ENCODE measurements around the gene SPEG.

SPEG gene

GRCh38 chr2:219468410-219469185 is 34.0 kb downstream of the SPEG start:
- no peak overlapping the region for H3K4me3 ChIP-seq (replicated peaks; ENCODE audit: insufficient read depth, low read length)
- TF ChIP-seq POLR2AphosphoS5 (IDR thresholded peaks at IDR 0.05; ENCODE audit: low read depth) = no peak
- no peak for TF ChIP-seq GABPA (IDR thresholded peaks at IDR 0.05; ENCODE audit: low read depth)
- TF ChIP-seq, protein P1, sequence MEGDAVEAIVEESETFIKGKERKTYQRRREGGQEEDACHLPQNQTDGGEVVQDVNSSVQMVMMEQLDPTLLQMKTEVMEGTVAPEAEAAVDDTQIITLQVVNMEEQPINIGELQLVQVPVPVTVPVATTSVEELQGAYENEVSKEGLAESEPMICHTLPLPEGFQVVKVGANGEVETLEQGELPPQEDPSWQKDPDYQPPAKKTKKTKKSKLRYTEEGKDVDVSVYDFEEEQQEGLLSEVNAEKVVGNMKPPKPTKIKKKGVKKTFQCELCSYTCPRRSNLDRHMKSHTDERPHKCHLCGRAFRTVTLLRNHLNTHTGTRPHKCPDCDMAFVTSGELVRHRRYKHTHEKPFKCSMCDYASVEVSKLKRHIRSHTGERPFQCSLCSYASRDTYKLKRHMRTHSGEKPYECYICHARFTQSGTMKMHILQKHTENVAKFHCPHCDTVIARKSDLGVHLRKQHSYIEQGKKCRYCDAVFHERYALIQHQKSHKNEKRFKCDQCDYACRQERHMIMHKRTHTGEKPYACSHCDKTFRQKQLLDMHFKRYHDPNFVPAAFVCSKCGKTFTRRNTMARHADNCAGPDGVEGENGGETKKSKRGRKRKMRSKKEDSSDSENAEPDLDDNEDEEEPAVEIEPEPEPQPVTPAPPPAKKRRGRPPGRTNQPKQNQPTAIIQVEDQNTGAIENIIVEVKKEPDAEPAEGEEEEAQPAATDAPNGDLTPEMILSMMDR (IDR thresholded peaks at IDR 0.05; ENCODE audit: insufficient read depth, low read length) = no peak
- TF ChIP-seq, protein P2, sequence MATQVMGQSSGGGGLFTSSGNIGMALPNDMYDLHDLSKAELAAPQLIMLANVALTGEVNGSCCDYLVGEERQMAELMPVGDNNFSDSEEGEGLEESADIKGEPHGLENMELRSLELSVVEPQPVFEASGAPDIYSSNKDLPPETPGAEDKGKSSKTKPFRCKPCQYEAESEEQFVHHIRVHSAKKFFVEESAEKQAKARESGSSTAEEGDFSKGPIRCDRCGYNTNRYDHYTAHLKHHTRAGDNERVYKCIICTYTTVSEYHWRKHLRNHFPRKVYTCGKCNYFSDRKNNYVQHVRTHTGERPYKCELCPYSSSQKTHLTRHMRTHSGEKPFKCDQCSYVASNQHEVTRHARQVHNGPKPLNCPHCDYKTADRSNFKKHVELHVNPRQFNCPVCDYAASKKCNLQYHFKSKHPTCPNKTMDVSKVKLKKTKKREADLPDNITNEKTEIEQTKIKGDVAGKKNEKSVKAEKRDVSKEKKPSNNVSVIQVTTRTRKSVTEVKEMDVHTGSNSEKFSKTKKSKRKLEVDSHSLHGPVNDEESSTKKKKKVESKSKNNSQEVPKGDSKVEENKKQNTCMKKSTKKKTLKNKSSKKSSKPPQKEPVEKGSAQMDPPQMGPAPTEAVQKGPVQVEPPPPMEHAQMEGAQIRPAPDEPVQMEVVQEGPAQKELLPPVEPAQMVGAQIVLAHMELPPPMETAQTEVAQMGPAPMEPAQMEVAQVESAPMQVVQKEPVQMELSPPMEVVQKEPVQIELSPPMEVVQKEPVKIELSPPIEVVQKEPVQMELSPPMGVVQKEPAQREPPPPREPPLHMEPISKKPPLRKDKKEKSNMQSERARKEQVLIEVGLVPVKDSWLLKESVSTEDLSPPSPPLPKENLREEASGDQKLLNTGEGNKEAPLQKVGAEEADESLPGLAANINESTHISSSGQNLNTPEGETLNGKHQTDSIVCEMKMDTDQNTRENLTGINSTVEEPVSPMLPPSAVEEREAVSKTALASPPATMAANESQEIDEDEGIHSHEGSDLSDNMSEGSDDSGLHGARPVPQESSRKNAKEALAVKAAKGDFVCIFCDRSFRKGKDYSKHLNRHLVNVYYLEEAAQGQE (IDR thresholded peaks at IDR 0.05; ENCODE audit: insufficient replicate concordance, low read depth) = no peak
- no peak for TF ChIP-seq SPI1 (IDR thresholded peaks at IDR 0.05; ENCODE audit: borderline replicate concordance, low read depth)
- H3K27ac ChIP-seq (replicated peaks) = no peak overlapping the region
- no peaks in the 10 kb centered on the region for H3K27me3 ChIP-seq (ENCODE audit: insufficient read depth, poor library complexity, severe bottlenecking)
- no peak for DNase-seq (ENCODE audit: low read depth in 1 of 2, low spot score in 1 of 2)

- TF ChIP-seq GABPA (IDR thresholded peaks at IDR 0.05; ENCODE audit: low read depth) = no peak
- TF ChIP-seq, protein P2 (IDR thresholded peaks at IDR 0.05; ENCODE audit: insufficient replicate concordance, low read depth) = no peak
- TF ChIP-seq, protein P1 (IDR thresholded peaks at IDR 0.05; ENCODE audit: insufficient read depth, low read length) = no peak
- no peak for TF ChIP-seq SPI1 (IDR thresholded peaks at IDR 0.05; ENCODE audit: borderline replicate concordance, low read depth)
- DNase-seq (ENCODE audit: low read depth in 1 of 2, low spot score in 1 of 2) = no peak
- Histone ChIP-seq H3K27me3 (ENCODE audit: insufficient read depth, poor library complexity, severe bottlenecking) (no peaks in the 10 kb centered on the region), H3K27ac (replicated peaks) (no peak overlapping the region), H3K4me3 (replicated peaks; ENCODE audit: insufficient read depth, low read length) (no peak overlapping the region)
These were observed 34.6 kb downstream of the SPEG start for GRCh38 chr2:219469186-219469724.

DNA sequence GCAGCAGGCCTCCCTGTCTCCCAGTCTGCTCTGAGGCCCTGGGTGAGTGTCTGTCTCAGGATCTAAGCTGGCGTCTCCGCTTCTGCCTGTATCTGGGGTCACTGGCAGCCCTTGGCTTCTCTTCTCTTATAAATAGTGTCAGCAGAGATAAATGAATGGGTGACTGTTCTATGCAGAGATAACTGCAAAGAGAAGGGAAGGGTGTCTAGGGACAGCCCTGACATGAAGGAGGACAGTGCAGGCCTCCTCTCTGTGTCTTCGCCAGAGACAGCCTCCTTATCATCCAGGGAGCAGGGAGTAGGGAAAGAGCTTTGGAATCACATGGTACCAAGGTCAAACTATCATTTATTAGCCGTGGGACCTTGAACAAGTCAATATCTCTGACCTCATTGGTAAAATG is 35.8 kb downstream of the SPEG start:
- no peak for TF ChIP-seq POLR2AphosphoS5 (IDR thresholded peaks at IDR 0.05; ENCODE audit: low read depth)
- TF ChIP-seq, protein P1 (IDR thresholded peaks at IDR 0.05; ENCODE audit: insufficient read depth, low read length) = no peak
- TF ChIP-seq, protein P2 (IDR thresholded peaks at IDR 0.05; ENCODE audit: insufficient replicate concordance, low read depth) = no peak
- no peak for TF ChIP-seq GABPA (IDR thresholded peaks at IDR 0.05; ENCODE audit: low read depth)
- no peak for TF ChIP-seq SPI1 (IDR thresholded peaks at IDR 0.05; ENCODE audit: borderline replicate concordance, low read depth)
- DNase-seq (ENCODE audit: low read depth in 1 of 2, low spot score in 1 of 2) = no peak
- Histone ChIP-seq H3K4me3 (replicated peaks; ENCODE audit: insufficient read depth, low read length) (no peak overlapping the region), H3K27me3 (ENCODE audit: insufficient read depth, poor library complexity, severe bottlenecking) (no peaks in the 10 kb centered on the region), H3K27ac (replicated peaks) (no peak overlapping the region)
